T-helper 2 cell (primary cell): ENCODE results near the gene GPS1.
A peak's percentile ranks its signal among the peaks of the same experiment; 100 is the strongest.

Experiments
- DNase-seq, 5 experiments: peaks; one replicate each; pipeline versions ENCODE4 v3.0.0 to v3.0.0-alpha.2; 2012 to 2022

The GPS1 gene

GRCh38 chr17:82091264-82092066, 39.8 kb downstream of the GPS1 start:
- DNase-seq, result no peak

- DNase-seq, result no peak
Observed at GRCh38 chr17:82092094-82092586, 40.4 kb downstream of the GPS1 start.

GRCh38 chr17:82092628-82092994, 40.9 kb downstream of the GPS1 start:
- DNase-seq, result no peak

GRCh38 chr17:82092995-82093751, 41.5 kb downstream of the GPS1 start:
- DNase-seq, result peak in 1 of 5 experiments; percentile 6

GRCh38 chr17:82094931-82095776, 43.5 kb downstream of the GPS1 start:
- peak in 2 of 5 experiments; percentile 1 to 3 for DNase-seq

GRCh38 chr17:82095777-82096708, 44.3 kb downstream of the GPS1 start:
- DNase-seq, result no peak

- DNase-seq, result no peak
Observed at GRCh38 chr17:82096709-82097183, 45.0 kb downstream of the GPS1 start.

GRCh38 chr17:82097184-82097918, 45.7 kb downstream of the GPS1 start:
- DNase-seq, result peak in 1 of 5 experiments; percentile 49

- DNase-seq, result no peak
Observed at GRCh38 chr17:82097919-82098168, 46.1 kb downstream of the GPS1 start.

GRCh38 chr17:82098169-82098938, 46.7 kb downstream of the GPS1 start, which contains the start of gene FASN:
TSS of gene FASN (minus strand) at chr17:82098236. CDS start at chr17:82096445, 1,791 bp downstream.
- DNase-seq, result peak; percentile 84 to 96 (median 87)

- DNase-seq, result no peak
Observed at GRCh38 chr17:82098939-82099763, 47.5 kb downstream of the GPS1 start.

- peak in 1 of 5 experiments; percentile 3 for DNase-seq
Observed at GRCh38 chr17:82100502-82101298, 49.0 kb downstream of the GPS1 start.

GRCh38 chr17:82101301-82101715, 49.6 kb downstream of the GPS1 start:
- no peak for DNase-seq

- DNase-seq, result no peak
Observed at GRCh38 chr17:82101767-82102679, 50.3 kb downstream of the GPS1 start.

- DNase-seq, result no peak
Observed at GRCh38 chr17:82103553-82104451, 52.1 kb downstream of the GPS1 start.

- DNase-seq, result no peak
Observed at GRCh38 chr17:82104797-82105416, 53.2 kb downstream of the GPS1 start.
